Activated CD4-positive, alpha-beta T cell treated with anti-CD3 and anti-CD28 coated beads, Interleukin-2, amount 50 U/mL, for 16 hours (primary cell): Measurements from ENCODE around the gene TBC1D22A.

ENCODE experiments used
- DNase-seq: peaks from one replicate; pipeline ENCODE4 v3.0.0-alpha.2; 2020

The TBC1D22A gene

GRCh38 chr22:46754110-46754799 is 8.2 kb upstream of the TBC1D22A start:
- DNase-seq, result peak; percentile 35

DNA sequence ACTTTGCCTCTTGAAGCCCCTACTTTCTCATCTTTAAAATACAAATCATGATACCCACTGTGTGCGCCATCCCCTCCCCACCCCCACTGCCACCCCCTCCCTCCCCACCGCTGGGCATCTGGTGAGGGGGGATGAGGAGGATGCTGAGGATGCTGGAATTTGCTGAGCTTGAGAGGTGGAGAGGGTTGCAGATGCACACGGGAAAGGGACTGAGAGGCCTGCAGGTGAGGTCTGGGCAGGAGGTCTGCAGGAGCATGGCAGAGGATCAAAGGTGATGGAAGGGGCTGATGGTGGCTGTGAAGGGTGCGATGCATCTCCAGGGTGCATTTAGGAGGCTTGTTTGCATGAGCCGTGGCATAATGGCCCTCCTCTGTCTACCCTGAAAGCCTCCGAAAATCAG is 7.6 kb upstream of the TBC1D22A start:
- no peak for DNase-seq

GRCh38 chr22:46755525-46755924 is 6.9 kb upstream of the TBC1D22A start:
- DNase-seq, result no peak

GRCh38 chr22:46756097-46756496 is 6.4 kb upstream of the TBC1D22A start:
- DNase-seq, result no peak

DNA sequence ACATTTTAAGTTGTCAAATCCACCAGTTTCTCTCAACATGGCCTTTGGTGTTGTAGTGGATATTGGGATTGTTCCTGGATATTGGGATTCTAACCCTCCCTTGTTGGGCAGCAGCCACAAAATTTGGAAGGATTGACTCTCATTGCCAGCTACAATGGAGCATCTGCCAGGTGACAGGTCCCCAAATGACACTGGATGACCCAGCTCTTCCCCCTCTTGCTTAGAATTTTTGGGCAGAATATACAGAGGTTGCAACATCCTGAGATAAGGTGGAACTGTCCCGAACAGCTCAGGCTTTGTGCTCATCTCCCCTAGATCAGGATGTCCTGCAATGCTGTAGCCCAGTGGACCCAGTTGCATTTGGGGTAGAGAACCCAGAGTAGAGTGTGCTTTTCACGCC is 5.3 kb upstream of the TBC1D22A start:
- no peak for DNase-seq

DNA sequence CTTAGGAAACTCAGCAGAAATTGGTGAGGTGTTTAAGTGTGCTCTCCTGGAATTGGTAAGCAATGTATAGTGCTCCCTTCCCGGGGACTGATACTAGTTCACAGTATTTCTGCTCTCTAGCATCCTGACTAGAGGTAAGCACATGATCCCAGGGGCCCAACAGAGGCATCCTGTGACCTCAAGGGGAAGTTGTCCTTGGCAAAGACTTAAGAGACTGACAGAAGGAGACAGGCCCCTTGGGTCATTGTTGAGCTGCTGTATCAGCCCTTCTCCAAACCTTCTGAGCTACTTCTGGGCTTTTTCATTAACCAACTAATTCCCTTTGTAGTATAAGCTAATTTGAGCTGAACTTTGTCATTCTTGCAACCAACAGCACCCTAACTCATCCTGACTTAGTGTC is 4.3 kb upstream of the TBC1D22A start:
- no peak for DNase-seq

- DNase-seq, result peak; percentile 55
These were observed 3.6 kb upstream of the TBC1D22A start for GRCh38 chr22:46758867-46759290.

- DNase-seq, result no peak
These were observed 1.4 kb upstream of the TBC1D22A start for GRCh38 chr22:46761017-46761416.

DNA sequence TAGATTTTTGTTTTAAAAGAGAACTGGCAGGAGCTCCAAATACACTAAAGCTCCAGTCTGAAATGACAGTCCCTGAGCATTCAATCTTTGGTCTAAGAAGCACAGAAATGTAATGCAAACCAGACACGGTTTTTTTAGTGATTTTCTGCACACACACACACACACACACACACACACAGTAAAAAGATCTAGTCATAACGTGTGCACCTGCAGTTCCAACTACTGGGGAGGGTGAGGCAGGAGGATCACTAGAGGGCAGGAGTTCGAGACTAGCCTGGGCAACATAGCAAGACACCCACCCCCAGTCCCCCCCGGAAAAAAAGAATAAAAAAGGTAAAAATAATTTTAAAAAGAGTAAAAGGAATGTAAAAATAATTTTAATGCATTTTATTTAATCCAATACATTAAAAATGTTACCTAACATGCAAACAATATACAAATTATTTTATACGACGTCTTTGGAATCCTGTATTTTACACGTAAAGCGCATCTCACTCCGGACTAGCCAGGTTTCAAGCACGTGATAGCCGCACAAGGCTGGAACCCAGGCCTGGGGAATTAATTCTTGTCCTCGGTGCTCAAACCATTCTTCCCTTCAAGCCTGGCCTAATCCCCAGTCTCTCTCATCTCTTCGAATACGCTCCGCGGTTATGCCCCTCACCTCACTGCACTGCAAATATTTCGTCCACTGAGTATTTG is 762 bp upstream of the TBC1D22A start:
- DNase-seq, result no peak

DNA sequence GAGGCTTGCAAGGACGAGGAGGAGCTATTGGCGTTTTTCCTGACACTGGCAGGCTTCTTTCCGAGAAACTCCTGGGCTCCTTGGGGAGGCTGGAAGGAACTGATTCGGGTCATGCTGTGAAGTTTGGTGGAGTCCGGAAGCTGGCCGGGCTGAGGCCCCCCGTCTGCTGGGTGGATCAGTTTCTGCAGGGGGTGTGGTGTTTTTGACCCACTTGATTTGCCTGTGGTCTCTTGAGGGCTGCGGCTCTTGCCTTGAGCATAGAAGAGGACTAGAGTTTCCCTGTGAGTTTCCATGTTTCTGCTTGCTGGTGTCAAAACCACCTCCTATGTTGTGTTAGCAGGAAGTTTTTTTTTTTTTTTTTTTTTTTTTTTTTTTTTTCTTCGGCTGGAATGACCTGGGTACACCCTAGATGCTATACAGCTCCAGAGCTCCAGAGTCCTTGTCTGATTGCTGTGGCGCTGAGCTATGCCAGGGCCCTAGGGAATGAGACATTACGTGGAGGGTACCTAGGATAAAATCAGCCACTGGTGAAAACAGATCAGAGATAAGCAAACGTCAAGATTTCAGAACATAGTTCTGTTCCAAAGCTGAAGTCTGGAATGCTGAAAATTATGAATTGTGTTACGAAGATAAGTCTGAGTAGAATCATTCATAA is 728 bp downstream of the TBC1D22A start:
- no peak for DNase-seq

GRCh38 chr22:46764140-46764680 is 1.8 kb downstream of the TBC1D22A start:
- DNase-seq, result no peak

DNA sequence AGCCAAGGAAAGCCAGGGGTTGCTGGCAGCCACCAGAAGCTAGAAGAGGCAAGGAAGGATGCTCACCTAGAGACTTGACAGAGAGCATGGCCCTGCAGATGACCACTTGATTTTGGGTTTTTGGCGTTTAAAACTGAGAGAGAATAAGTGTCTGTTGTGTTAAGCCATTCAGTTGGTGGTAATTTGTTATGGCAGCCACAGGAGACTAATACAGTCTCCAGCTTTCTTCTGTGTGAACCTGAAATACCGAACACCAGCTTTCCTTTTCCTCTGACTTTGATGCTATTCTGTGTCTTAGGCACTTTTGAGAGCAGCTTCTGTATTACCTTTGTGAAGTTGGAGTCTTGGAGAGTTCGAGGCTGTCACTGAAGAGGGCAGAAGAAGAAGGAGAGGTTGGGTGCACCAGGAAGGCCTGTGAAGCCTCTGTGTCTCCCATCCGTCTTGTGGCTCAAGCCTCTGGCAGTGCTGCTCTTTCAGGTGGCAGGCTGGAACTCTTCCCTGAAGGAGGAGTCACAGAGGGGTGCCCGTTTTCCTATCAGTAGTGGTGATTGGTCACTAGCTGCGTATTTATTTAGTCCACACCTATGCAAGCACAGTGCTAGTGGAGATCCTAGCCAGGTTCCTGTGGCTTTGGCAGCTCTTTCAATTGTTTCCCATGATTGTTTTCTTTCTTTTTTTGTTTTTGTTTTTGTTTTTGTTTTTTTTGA is 2.5 kb downstream of the TBC1D22A start:
- DNase-seq, result no peak

- no peak for DNase-seq
These were observed 4.2 kb downstream of the TBC1D22A start for GRCh38 chr22:46766611-46767010.

DNA sequence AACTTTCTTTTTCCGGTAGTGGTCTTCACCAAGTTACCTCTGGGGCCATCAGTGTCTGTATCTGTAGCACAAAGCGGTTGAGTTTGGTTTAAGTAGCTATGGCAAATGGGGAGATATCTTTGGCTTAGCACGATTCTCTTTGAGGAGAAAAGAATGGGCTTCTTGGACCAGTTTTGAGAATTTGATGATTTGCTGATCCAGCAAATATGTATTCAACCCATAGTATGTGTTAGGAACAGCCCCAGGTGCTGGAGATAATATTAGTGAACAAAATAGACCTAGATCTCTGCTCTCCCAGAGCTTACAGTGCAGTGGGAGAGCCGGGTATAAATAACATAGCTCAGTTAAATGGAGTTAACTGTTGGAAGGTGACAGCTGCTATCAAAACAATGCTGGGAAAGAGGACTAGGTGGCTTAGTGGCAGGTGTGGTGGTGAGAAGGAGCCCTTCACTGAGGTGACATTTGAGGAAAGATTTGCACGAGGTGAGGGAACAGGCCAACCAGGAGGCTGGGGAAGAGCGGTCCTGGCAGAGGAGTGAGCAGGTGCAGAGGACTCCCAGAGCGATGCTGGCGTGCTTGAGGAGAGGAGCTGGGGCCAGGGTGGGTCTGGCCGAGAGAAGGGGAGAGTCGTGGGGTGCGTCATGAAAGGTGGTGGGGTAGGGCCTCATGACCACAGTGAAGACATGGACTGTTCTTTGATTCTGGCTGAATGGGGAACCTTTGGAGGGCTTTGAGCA is 5.0 kb downstream of the TBC1D22A start:
- no peak for DNase-seq

- no peak for DNase-seq
These were observed 6.8 kb downstream of the TBC1D22A start for GRCh38 chr22:46769191-46769675.

DNA sequence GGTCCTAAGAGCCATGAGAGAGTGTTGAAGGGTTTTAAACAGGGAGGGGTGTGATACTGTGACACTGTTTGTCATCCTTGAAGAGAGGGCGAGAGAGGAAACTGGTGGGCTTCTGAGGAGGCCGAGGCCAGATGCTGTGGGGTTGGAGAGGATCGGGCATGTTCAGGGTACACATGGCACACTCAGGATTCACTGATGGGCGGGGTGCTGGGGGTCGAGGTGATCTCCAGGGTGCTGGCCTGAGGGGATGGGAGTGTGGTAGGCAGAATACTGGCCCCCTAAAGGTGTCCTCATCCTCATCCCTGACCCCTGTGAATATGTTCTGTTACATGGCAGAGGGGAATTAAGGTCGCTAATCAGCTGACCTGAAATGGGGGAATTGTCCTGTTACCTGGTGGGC is 7.3 kb downstream of the TBC1D22A start:
- no peak for DNase-seq

GRCh38 chr22:46770151-46770641 is 7.7 kb downstream of the TBC1D22A start:
- no peak for DNase-seq

DNA sequence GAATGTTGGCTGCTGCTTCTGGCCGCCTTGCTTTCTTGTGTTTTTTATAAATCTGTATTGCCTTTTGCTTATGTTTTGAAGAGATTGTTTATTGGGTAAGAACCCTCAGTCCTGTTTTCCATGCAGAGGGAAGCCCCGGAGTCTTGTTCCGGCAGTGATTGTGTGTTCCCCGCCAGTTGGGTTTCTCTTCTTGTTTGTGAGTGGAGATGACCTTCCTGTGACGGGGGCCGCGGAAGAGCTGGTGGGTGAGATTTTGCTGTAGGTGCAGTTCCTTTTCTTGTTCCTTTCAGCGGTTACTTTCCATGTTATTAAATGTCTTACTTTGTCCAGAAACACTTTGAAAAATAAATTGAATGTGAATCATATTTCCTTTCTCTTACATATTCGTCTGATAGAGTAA is 8.3 kb downstream of the TBC1D22A start:
- DNase-seq, result no peak

- DNase-seq, result no peak
These were observed 10.6 kb downstream of the TBC1D22A start for GRCh38 chr22:46773076-46773475.

DNA sequence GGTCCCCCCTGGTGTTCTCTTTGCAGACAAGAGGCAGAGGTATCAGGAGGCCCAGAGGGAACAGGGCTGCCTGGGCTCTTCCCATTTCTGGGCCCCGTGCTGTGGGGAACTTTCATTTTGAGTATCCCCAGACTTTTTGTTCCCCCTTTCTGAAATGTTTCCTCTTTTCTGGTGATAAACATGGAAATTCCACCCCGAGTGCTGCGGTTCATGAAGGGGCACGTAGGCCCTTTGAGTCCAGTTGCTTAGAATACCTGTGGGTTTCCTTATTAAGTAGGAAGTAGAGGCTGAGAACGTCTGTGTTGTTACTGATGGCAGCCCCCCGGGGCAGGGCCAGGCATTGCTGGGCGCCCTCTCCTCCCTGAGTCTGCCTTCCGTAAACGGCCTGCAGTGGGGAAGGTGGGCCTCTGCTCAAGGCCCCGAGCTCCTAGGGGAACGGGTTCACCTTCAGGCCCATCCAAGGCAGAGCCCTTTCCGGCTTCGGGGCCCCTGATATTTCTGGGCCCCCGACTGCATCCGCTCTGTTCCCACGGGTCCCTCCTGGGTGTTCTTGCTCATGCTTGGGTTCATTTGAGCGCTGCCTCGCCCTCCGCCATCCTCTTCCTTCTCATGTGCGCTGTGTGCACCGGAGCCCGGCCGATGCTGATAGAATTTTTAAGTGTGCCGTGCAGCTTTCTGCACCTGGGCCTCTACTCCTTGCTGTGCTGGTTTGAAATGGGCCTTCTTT is 12.0 kb downstream of the TBC1D22A start:
- peak; percentile 28 for DNase-seq
